Mammary microvascular endothelial cell (primary cell): ENCODE results near the gene AKR1A1. TPM values are rescaled to one million over a fixed set of nuclear protein-coding genes. Genes with fewer than 3 reads are reported as not detected.

ENCODE experiments used
- total RNA-seq: library from RNA; depleted of rRNA; stranded (reverse); fragments of >200 nt; gene quantifications from 2 replicates; pipeline ENCODE4 v1.2.3, GENCODE V29; 2015

The AKR1A1 gene
- 106 and 117 TPM in 2 replicates for total RNA-seq

GRCh38 chr1:45550401-45551351 lies at the start of gene AKR1A1:
Gene AKR1A1, plus strand, starts transcription at chr1:45550826. Its CDS starts 10,969 bp downstream, at chr1:45561795.

GRCh38 chr1:45521413-45522323 lies 29.0 kb upstream of the AKR1A1 start, which contains the start of gene PRDX1:
Gene PRDX1, minus strand, starts transcription at chr1:45521884. Its CDS starts 2,841 bp downstream, at chr1:45519043.

GRCh38 chr1:45583666-45584350 lies 33.2 kb downstream of the AKR1A1 start, which contains the start of gene NASP:
Gene NASP, plus strand, starts transcription at chr1:45584041. Its CDS starts 106 bp downstream, at chr1:45584147.

Other genes with a start within 250 kb of the AKR1A1 start
- gene HPDL, start 223.9 kb upstream of the AKR1A1 start, total RNA-seq = 4.7 and 9.3 TPM in 2 replicates
- 13.1 and 18.8 TPM in 2 replicates for gene TOE1, start 210.7 kb upstream of the AKR1A1 start, total RNA-seq
- gene MUTYH, start 210.4 kb upstream of the AKR1A1 start, total RNA-seq = 11.2 and 12.4 TPM in 2 replicates
- gene TESK2, start 59.7 kb upstream of the AKR1A1 start, total RNA-seq = 2.6 and 2.8 TPM in 2 replicates
- gene CCDC163, start 50.8 kb upstream of the AKR1A1 start, total RNA-seq = 2.0 and 2.1 TPM in 2 replicates
- gene MMACHC, start 50.5 kb upstream of the AKR1A1 start, total RNA-seq = 4.0 and 4.6 TPM in 2 replicates
- 826 and 830 TPM in 2 replicates for gene PRDX1, start 28.9 kb upstream of the AKR1A1 start, total RNA-seq
- 71.8 and 90.8 TPM in 2 replicates for gene NASP, start 33.2 kb downstream of the AKR1A1 start, total RNA-seq
- gene CCDC17, start 73.2 kb downstream of the AKR1A1 start, total RNA-seq = 0.07 and 0.10 TPM in 2 replicates
- 59.8 and 65.2 TPM in 2 replicates for gene GPBP1L1, start 135.7 kb downstream of the AKR1A1 start, total RNA-seq
- 40.4 and 62.2 TPM in 2 replicates for gene TMEM69, start 137.4 kb downstream of the AKR1A1 start, total RNA-seq
- 3.8 and 4.3 TPM in 2 replicates for gene IPP, start 199.8 kb downstream of the AKR1A1 start, total RNA-seq